A549 (cell line): ENCODE measurements around the gene KIAA0513.

Experiments used
- BCL3 ChIP-seq: fragments of >200 bp; sonication (Bioruptor Twin); formaldehyde crosslinking; IDR thresholded peaks from 3 replicates; pipeline ENCODE4 v1.6.1; 2016
- BHLHE40 ChIP-seq: IDR thresholded peaks from 2 replicates; pipeline ENCODE4 v1.6.1; 2012; ENCODE audit warnings: low read depth, low read length, inconsistent platforms
- CBX2 ChIP-seq: fragments of 200-600 bp; sonication (generic); IDR thresholded peaks from 2 replicates; pipeline ENCODE4 v1.6.1; 2016; ENCODE audit warnings: low read depth, mild to moderate bottlenecking, borderline replicate concordance
- CEBPB ChIP-seq, 2 experiments: fragments of >200 bp in 1 of 2; sonication (Bioruptor Twin) in 1 of 2; formaldehyde crosslinking in 1 of 2; IDR thresholded peaks; 2 replicates each; pipeline ENCODE4 v1.6.1; 2012 to 2016
- CTCF ChIP-seq: fragments of >200 bp; sonication (Bioruptor Twin); formaldehyde crosslinking; IDR thresholded peaks from 3 replicates; pipeline ENCODE4 v1.5.1; 2016
- EHMT2 ChIP-seq: fragments of 200-600 bp; sonication (generic); IDR thresholded peaks from 2 replicates; pipeline ENCODE4 v1.6.1; 2016; ENCODE audit warnings: antibody characterized with exemption, low read depth, mild to moderate bottlenecking, moderate library complexity
- HOXA7 ChIP-seq: fragments of 250-450 bp; sonication (Bioruptor Pico); IDR thresholded peaks from 2 replicates; pipeline ENCODE4 v1.5.0; 2020; ENCODE audit warnings: mild to moderate bottlenecking, moderate library complexity
- JUN ChIP-seq, 2 experiments: fragments of >200 bp; sonication (Bioruptor Twin); formaldehyde crosslinking; IDR thresholded peaks; 2 replicates in 1 of 2; 3 replicates in 1 of 2; pipeline ENCODE4 v1.6.1; 2016 to 2017
- MAFK ChIP-seq: fragments of 450-650 bp; IDR thresholded peaks from 2 replicates; pipeline ENCODE4 v1.6.1; 2014; ENCODE audit not compliant: partially characterized antibody
- MAX ChIP-seq: IDR thresholded peaks from 2 replicates; pipeline ENCODE4 v1.6.1; 2012
- POLR2A ChIP-seq: IDR thresholded peaks from 2 replicates; pipeline ENCODE4 v1.6.1; 2012; ENCODE audit warnings: mild to moderate bottlenecking, low read length
- REST ChIP-seq: fragments of 200-600 bp; sonication (generic); IDR thresholded peaks from 2 replicates; pipeline ENCODE4 v1.6.1; 2016; ENCODE audit warnings: antibody characterized with exemption, mild to moderate bottlenecking, moderate library complexity
- RNF2 ChIP-seq: fragments of 200-600 bp; sonication (generic); IDR thresholded peaks from 2 replicates; pipeline ENCODE4 v1.6.1; 2016; ENCODE audit warnings: low read depth, mild to moderate bottlenecking, antibody characterized with exemption, moderate library complexity, borderline replicate concordance
- SREBF2 ChIP-seq: fragments of 450-650 bp; IDR thresholded peaks from 2 replicates; pipeline ENCODE4 v1.6.1; 2014; ENCODE audit warnings: mild to moderate bottlenecking, moderate library complexity

GRCh38 chr16:85004587-85005205 lies 22.9 kb upstream of the KIAA0513 start:
- TF ChIP-seq CTCF (no peak), BCL3 (no peak), POLR2A (no peak), RNF2 (no peak), JUN (IDR thresholded peaks at IDR 0.05) (no peak), REST (no peak), MAFK (no peak), BHLHE40 (no peak), CEBPB (IDR thresholded peaks at IDR 0.05) (no peak), CBX2 (no peak), EHMT2 (no peak), HOXA7 (CRISPR knock-in tag) (no peak), MAX (peak; percentile 44; the same call in 1 of the 2 replicates), SREBF2 (no peak)
